CD8-positive, alpha-beta memory T cell (primary cell): ENCODE results near the gene OMD. TPM values are rescaled to one million over a fixed set of nuclear protein-coding genes. Genes with fewer than 3 reads are reported as not detected.
"Not testable (repeated sequence)": the region's sequence is repeated elsewhere in the genome, so short reads cannot be mapped to it uniquely, and the experiment has no call there.

ENCODE experiments used
- CTCF ChIA-PET: fragments of 350-600 bp; sonication (Branson Sonifier 250); formaldehyde crosslinking; loops from one replicate; lab custom pipeline; 2021; ENCODE audit warnings: antibody characterized with exemption; lab: Charles Lee
- POLR2A ChIA-PET: fragments of 350-600 bp; sonication (Branson Sonifier 250); formaldehyde crosslinking; loops from one replicate; lab custom pipeline; 2021; ENCODE audit warnings: antibody characterized with exemption; lab: Charles Lee
- DNase-seq, 5 donors: peaks; one replicate each; pipeline versions ENCODE4 v3.0.0 to v3.0.0-alpha.2; 2020 to 2022; ENCODE audit warnings: mixed read lengths in 1 of 5
- H3K27ac ChIP-seq: one replicate; pipeline ENCODE4 v1.7.0; 2013; ENCODE audit warnings: low read depth, mild to moderate bottlenecking, low read length, moderate library complexity
- H3K27me3 ChIP-seq: 2 replicates; pipeline ENCODE4 v1.7.0; 2013; ENCODE audit warnings: low read length, mild to moderate bottlenecking; ENCODE audit not compliant: insufficient read depth, poor library complexity, severe bottlenecking
- H3K36me3 ChIP-seq: 2 replicates; pipeline ENCODE4 v1.7.0; 2013; ENCODE audit warnings: mild to moderate bottlenecking, low read length, moderate library complexity; ENCODE audit not compliant: insufficient read depth
- H3K4me1 ChIP-seq: 2 replicates; pipeline ENCODE4 v1.7.0; 2013; ENCODE audit warnings: mild to moderate bottlenecking, low read length, moderate library complexity; ENCODE audit not compliant: insufficient read depth
- H3K4me3 ChIP-seq: 2 replicates; pipeline ENCODE4 v1.7.0; 2013; ENCODE audit warnings: mild to moderate bottlenecking, low read length
- H3K9me3 ChIP-seq: 2 replicates; pipeline ENCODE4 v1.7.0; 2013; ENCODE audit warnings: mild to moderate bottlenecking, low read length
- H3K27ac Mint-ChIP-seq, 8 donors: one replicate each; pipeline ENCODE4 v1.8.0; 2020 to 2021; ENCODE audit warnings: mixed read lengths in 8 of 8, mild to moderate bottlenecking in 6 of 8, inconsistent platforms in 3 of 8, moderate library complexity in 3 of 8
- H3K27me3 Mint-ChIP-seq, 2 donors: one replicate each; pipeline ENCODE4 v1.8.0; 2020 to 2021; ENCODE audit warnings: mixed read lengths in 2 of 2, mild to moderate bottlenecking in 1 of 2, moderate library complexity in 1 of 2
- H3K36me3 Mint-ChIP-seq, 3 donors: one replicate each; pipeline ENCODE4 v1.8.0; 2020 to 2021; ENCODE audit warnings: mixed read lengths in 3 of 3, inconsistent platforms in 1 of 3, mild to moderate bottlenecking in 1 of 3
- H3K4me1 Mint-ChIP-seq, 3 donors: one replicate each; pipeline ENCODE4 v1.8.0; 2020 to 2021; ENCODE audit warnings: mixed read lengths in 3 of 3, inconsistent platforms in 1 of 3, mild to moderate bottlenecking in 1 of 3
- H3K4me3 Mint-ChIP-seq, 7 donors: one replicate each; pipeline ENCODE4 v1.8.0; 2020 to 2021; ENCODE audit warnings: mixed read lengths in 7 of 7, mild to moderate bottlenecking in 6 of 7, moderate library complexity in 4 of 7, inconsistent platforms in 2 of 7
- H3K9me3 Mint-ChIP-seq, 5 donors: one replicate each; pipeline ENCODE4 v1.8.0; 2020 to 2022; ENCODE audit warnings: mixed read lengths in 5 of 5, mild to moderate bottlenecking in 3 of 5, moderate library complexity in 2 of 5, inconsistent platforms in 1 of 5
- polyA plus RNA-seq: library from polyadenylated mRNA; unstranded; fragments of 300-500 nt; fragmentation: Illumina TruSeq; gene quantifications from one replicate; pipeline ENCODE4 v1.2.3, GENCODE V29; 2021
- total RNA-seq, 2 experiments: library from RNA; stranded (reverse); gene quantifications; one replicate each; pipeline ENCODE4 v1.2.3, GENCODE V29; 2021

Gene OMD
- total and polyA plus RNA-seq, 3 experiments from 2014 or later: not detected

- Histone ChIP-seq H3K4me1 (no peaks in the 10 kb centered on the region), H3K36me3 (no peaks in the 10 kb centered on the region), H3K27me3 (no peaks in the 10 kb centered on the region), H3K4me3 (no peak overlapping the region), H3K9me3 (no peaks in the 10 kb centered on the region), H3K27ac (no peak overlapping the region)
- no peaks in the 10 kb centered on the region for H3K4me1 Mint-ChIP-seq
- no peak for DNase-seq
- POLR2A ChIA-PET: no interaction called here
- CTCF ChIA-PET: no interaction called here
- H3K36me3 Mint-ChIP-seq: no peaks in the 10 kb centered on the region
- H3K27me3 Mint-ChIP-seq: no peaks in the 10 kb centered on the region
- no peaks in the 10 kb centered on the region for H3K9me3 Mint-ChIP-seq
- no peak overlapping the region for H3K4me3 Mint-ChIP-seq
- no peak overlapping the region for H3K27ac Mint-ChIP-seq
Measured at GRCh38 chr9:92429836-92430235, 5.6 kb upstream of the OMD start.

- H3K4me1 Mint-ChIP-seq: no peaks in the 10 kb centered on the region
- ChIA-PET CTCF (no interaction called here), POLR2A (no interaction called here)
- H3K27me3 ChIP-seq: no peaks in the 10 kb centered on the region
- no peaks in the 10 kb centered on the region for H3K36me3 Mint-ChIP-seq
- no peaks in the 10 kb centered on the region for H3K9me3 Mint-ChIP-seq
- H3K9me3 ChIP-seq: no peaks in the 10 kb centered on the region
- no peak overlapping the region for H3K4me3 ChIP-seq
- H3K27me3 Mint-ChIP-seq: no peaks in the 10 kb centered on the region
- no peak overlapping the region for H3K27ac ChIP-seq
- no peak overlapping the region for H3K27ac Mint-ChIP-seq
- no peaks in the 10 kb centered on the region for H3K36me3 ChIP-seq
- DNase-seq: no peak
- H3K4me1 ChIP-seq: no peaks in the 10 kb centered on the region
- H3K4me3 Mint-ChIP-seq: no peak overlapping the region
Measured at GRCh38 chr9:92426501-92427145, 2.4 kb upstream of the OMD start.

GRCh38 chr9:92425474-92425873 is 1.2 kb upstream of the OMD start:
- peaks cover 0 to under 1% of the 10 kb centered on the region in 2 donors for H3K27me3 Mint-ChIP-seq
- CTCF ChIA-PET: no interaction called here
- H3K9me3 Mint-ChIP-seq: no peaks in the 10 kb centered on the region
- no peaks in the 10 kb centered on the region for H3K4me1 ChIP-seq
- H3K36me3 ChIP-seq: no peaks in the 10 kb centered on the region
- H3K4me3 Mint-ChIP-seq: no peak overlapping the region
- H3K36me3 Mint-ChIP-seq: no peaks in the 10 kb centered on the region
- H3K4me3 ChIP-seq: no peak overlapping the region
- H3K27ac Mint-ChIP-seq: no peak overlapping the region
- H3K9me3 ChIP-seq: no peaks in the 10 kb centered on the region
- DNase-seq: no peak
- POLR2A ChIA-PET: no interaction called here
- no peaks in the 10 kb centered on the region for H3K4me1 Mint-ChIP-seq
- H3K27me3 ChIP-seq: no peaks in the 10 kb centered on the region
- H3K27ac ChIP-seq: no peak overlapping the region

GRCh38 chr9:92423612-92424011 is 659 bp downstream of the OMD start:
- Histone ChIP-seq H3K27ac (no peak overlapping the region), H3K27me3 (no peaks in the 10 kb centered on the region), H3K4me3 (no peak overlapping the region), H3K4me1 (no peaks in the 10 kb centered on the region), H3K36me3 (no peaks in the 10 kb centered on the region), H3K9me3 (no peaks in the 10 kb centered on the region)
- Mint-ChIP-seq H3K27me3 (peaks cover 0 to 2% of the 10 kb centered on the region in 2 donors), H3K4me1 (no peaks in the 10 kb centered on the region), H3K36me3 (peaks cover 0 to 2% (median 0%) of the 10 kb centered on the region in 3 donors), H3K4me3 (no peak overlapping the region), H3K9me3 (no peaks in the 10 kb centered on the region), H3K27ac (no peak overlapping the region)
- CTCF ChIA-PET: no interaction called here
- POLR2A ChIA-PET: no interaction called here
- DNase-seq: no peak

GRCh38 chr9:92422611-92423338 is 1.5 kb downstream of the OMD start:
- H3K36me3 ChIP-seq: no peaks in the 10 kb centered on the region
- Mint-ChIP-seq H3K27ac (peak overlapping the region in 1 of 8 donors; percentile 14), H3K4me1 (no peaks in the 10 kb centered on the region), H3K36me3 (peaks cover 0 to 4% (median 2%) of the 10 kb centered on the region in 3 donors), H3K9me3 (no peaks in the 10 kb centered on the region), H3K4me3 (no peak overlapping the region), H3K27me3 (peaks cover 0 to 2% of the 10 kb centered on the region in 2 donors)
- CTCF ChIA-PET: no interaction called here
- H3K27ac ChIP-seq: no peak overlapping the region
- no peaks in the 10 kb centered on the region for H3K9me3 ChIP-seq
- POLR2A ChIA-PET: no interaction called here
- no peak for DNase-seq
- H3K4me1 ChIP-seq: no peaks in the 10 kb centered on the region
- H3K27me3 ChIP-seq: no peaks in the 10 kb centered on the region
- no peak overlapping the region for H3K4me3 ChIP-seq

GRCh38 chr9:92414566-92414965 is 9.7 kb downstream of the OMD start:
- no peaks in the 10 kb centered on the region for H3K36me3 ChIP-seq
- CTCF ChIA-PET: no interaction called here
- no peak overlapping the region for H3K4me3 Mint-ChIP-seq
- H3K27ac Mint-ChIP-seq: no peak overlapping the region
- H3K9me3 ChIP-seq: no peaks in the 10 kb centered on the region
- H3K36me3 Mint-ChIP-seq: peaks cover 0 to 4% (median 0%) of the 10 kb centered on the region in 3 donors
- H3K27me3 Mint-ChIP-seq: no peaks in the 10 kb centered on the region
- no peak for DNase-seq
- H3K4me3 ChIP-seq: no peak overlapping the region
- H3K4me1 Mint-ChIP-seq: no peaks in the 10 kb centered on the region
- no peak overlapping the region for H3K27ac ChIP-seq
- POLR2A ChIA-PET: no interaction called here
- no peaks in the 10 kb centered on the region for H3K27me3 ChIP-seq
- no peaks in the 10 kb centered on the region for H3K4me1 ChIP-seq
- no peaks in the 10 kb centered on the region for H3K9me3 Mint-ChIP-seq

GRCh38 chr9:92411157-92411556 is 13.1 kb downstream of the OMD start:
- H3K9me3 Mint-ChIP-seq, CTCF ChIA-PET, H3K4me3 ChIP-seq, H3K4me3 Mint-ChIP-seq, H3K27me3 ChIP-seq, H3K36me3 ChIP-seq, POLR2A ChIA-PET, H3K27me3 Mint-ChIP-seq, H3K27ac ChIP-seq, H3K9me3 ChIP-seq, H3K36me3 Mint-ChIP-seq, DNase-seq: not testable (repeated sequence)
- Mint-ChIP-seq H3K4me1 (peaks cover 11 to 13% (median 12%) of the 10 kb centered on the region in 3 donors), H3K27ac (peak overlapping the region in 1 of 8 donors; percentile 85)
- H3K4me1 ChIP-seq: peaks cover 11% of the 10 kb centered on the region

GRCh38 chr9:92408747-92409478 is 15.4 kb downstream of the OMD start:
- no peaks in the 10 kb centered on the region for H3K9me3 Mint-ChIP-seq
- peaks cover 0 to 1% (median 0%) of the 10 kb centered on the region in 3 donors for H3K36me3 Mint-ChIP-seq
- peaks cover 22% of the 10 kb centered on the region for H3K4me1 ChIP-seq
- H3K27ac Mint-ChIP-seq: peak overlapping the region in 1 of 8 donors; percentile 7
- CTCF ChIA-PET: no interaction called here
- H3K4me1 Mint-ChIP-seq: peaks cover 19 to 29% (median 26%) of the 10 kb centered on the region in 3 donors
- no peaks in the 10 kb centered on the region for H3K9me3 ChIP-seq
- no peak overlapping the region for H3K4me3 Mint-ChIP-seq
- H3K4me3 ChIP-seq: no peak overlapping the region
- H3K27me3 Mint-ChIP-seq: no peaks in the 10 kb centered on the region
- no peak overlapping the region for H3K27ac ChIP-seq
- no peaks in the 10 kb centered on the region for H3K27me3 ChIP-seq
- POLR2A ChIA-PET: no interaction called here
- no peaks in the 10 kb centered on the region for H3K36me3 ChIP-seq
- no peak for DNase-seq
